Mesenchymal stem cell (in vitro differentiated cells and primary cell): ENCODE results near the gene NSUN7.

Experiments
- DNase-seq: peaks from one replicate; pipeline ENCODE4 v3.0.0-alpha.2; 2013
- H2AFZ ChIP-seq: one replicate; pipeline ENCODE4 v1.6.1; 2013; ENCODE audit warnings: low read depth, mild to moderate bottlenecking, control low read depth, inconsistent platforms, low read length, moderate library complexity
- H2AK5ac ChIP-seq: 2 replicates; pipeline ENCODE4 v1.6.1; 2013; ENCODE audit warnings: low read length, moderate library complexity, mild to moderate bottlenecking, inconsistent platforms; ENCODE audit not compliant: severe bottlenecking
- H2BK120ac ChIP-seq: one replicate; pipeline ENCODE4 v1.6.1; 2013; ENCODE audit warnings: low read depth, mild to moderate bottlenecking, inconsistent platforms, low read length, moderate library complexity
- H2BK12ac ChIP-seq, 2 experiments: one replicate each; pipeline ENCODE4 v1.6.1; 2013; ENCODE audit warnings: inconsistent platforms in 2 of 2, low read length in 2 of 2, mild to moderate bottlenecking in 2 of 2, moderate library complexity in 2 of 2, control low read depth in 1 of 2
- H2BK15ac ChIP-seq: one replicate; pipeline ENCODE4 v1.6.1; 2013; ENCODE audit warnings: mild to moderate bottlenecking, low read depth, inconsistent platforms; ENCODE audit not compliant: poor library complexity, severe bottlenecking
- H2BK5ac ChIP-seq: 2 replicates; pipeline ENCODE4 v1.6.1; 2013; ENCODE audit warnings: low read depth, mild to moderate bottlenecking, low read length, control low read depth, inconsistent platforms; ENCODE audit not compliant: poor library complexity, severe bottlenecking
- H3K14ac ChIP-seq, 2 experiments: one replicate each; pipeline ENCODE4 v1.6.1; 2013; ENCODE audit warnings: inconsistent platforms in 2 of 2, low read length in 2 of 2, control low read depth in 1 of 2, mild to moderate bottlenecking in 1 of 2, moderate library complexity in 1 of 2
- H3K18ac ChIP-seq, 2 experiments: one replicate each; pipeline ENCODE4 v1.6.1; 2013; ENCODE audit warnings: inconsistent platforms in 2 of 2, low read length in 2 of 2, control low read depth in 1 of 2, low read depth in 1 of 2, mild to moderate bottlenecking in 1 of 2
- H3K23ac ChIP-seq, 2 experiments: one replicate each; pipeline ENCODE4 v1.6.1; 2013; ENCODE audit warnings: inconsistent platforms in 2 of 2, low read length in 2 of 2, mild to moderate bottlenecking in 2 of 2, moderate library complexity in 2 of 2, control low read depth in 1 of 2
- H3K27ac ChIP-seq: 2 replicates; pipeline ENCODE4 v1.5.1; 2013; ENCODE audit warnings: mild to moderate bottlenecking, moderate library complexity, low read length, control low read depth, inconsistent platforms; ENCODE audit not compliant: poor library complexity, severe bottlenecking
- H3K27me3 ChIP-seq, 2 experiments: 2 replicates each; pipeline versions ENCODE4 v1.6.1 to v1.7.0; 2013; ENCODE audit warnings: low read length in 2 of 2, mild to moderate bottlenecking in 2 of 2, moderate library complexity in 2 of 2, control low read depth in 1 of 2, inconsistent platforms in 1 of 2; ENCODE audit not compliant: control insufficient read depth in 1 of 2, insufficient read depth in 1 of 2
- H3K36me3 ChIP-seq, 2 experiments: 2 replicates each; pipeline versions ENCODE4 v1.6.1 to v1.7.0; 2013; ENCODE audit warnings: low read length in 2 of 2, control low read depth in 1 of 2, inconsistent platforms in 1 of 2, low read depth in 1 of 2, mild to moderate bottlenecking in 1 of 2; ENCODE audit not compliant: insufficient read depth in 2 of 2, control insufficient read depth in 1 of 2
- H3K4ac ChIP-seq, 2 experiments: one replicate each; pipeline ENCODE4 v1.6.1; 2013; ENCODE audit warnings: inconsistent platforms in 2 of 2, low read length in 2 of 2, mild to moderate bottlenecking in 2 of 2, moderate library complexity in 2 of 2, control low read depth in 1 of 2, low read depth in 1 of 2
- H3K4me1 ChIP-seq: 2 replicates; pipeline ENCODE4 v1.6.1; 2013; ENCODE audit warnings: low read depth, low read length, control low read depth; ENCODE audit not compliant: control insufficient read depth, insufficient read depth
- H3K4me2 ChIP-seq: 2 replicates; pipeline ENCODE4 v1.6.1; 2013; ENCODE audit warnings: low read length, mild to moderate bottlenecking, inconsistent platforms; ENCODE audit not compliant: poor library complexity, severe bottlenecking
- H3K4me3 ChIP-seq, 2 experiments: 2 replicates each; pipeline versions ENCODE4 v1.5.1 to v1.7.0; 2013; ENCODE audit warnings: low read length in 2 of 2, mild to moderate bottlenecking in 2 of 2, control low read depth in 1 of 2, low read depth in 1 of 2; ENCODE audit not compliant: insufficient read depth in 1 of 2
- H3K79me1 ChIP-seq: replicated peaks from 2 replicates; pipeline ENCODE4 v1.6.1; 2013; ENCODE audit warnings: mild to moderate bottlenecking, control low read depth, low read length, inconsistent platforms; ENCODE audit not compliant: poor library complexity, severe bottlenecking
- H3K9ac ChIP-seq: 2 replicates; pipeline ENCODE4 v1.7.0; 2013; ENCODE audit warnings: mild to moderate bottlenecking, low read length, moderate library complexity
- H3K9me3 ChIP-seq: 2 replicates; pipeline ENCODE4 v1.7.0; 2013; ENCODE audit warnings: mild to moderate bottlenecking, low read length; ENCODE audit not compliant: control insufficient read depth
- H4K8ac ChIP-seq: one replicate; pipeline ENCODE4 v1.6.1; 2013; ENCODE audit warnings: inconsistent platforms, mild to moderate bottlenecking, low read length, moderate library complexity
- H4K91ac ChIP-seq: one replicate; pipeline ENCODE4 v1.6.1; 2013; ENCODE audit warnings: mild to moderate bottlenecking, low read length, inconsistent platforms
- WGBS: methylation state at CpG from one replicate; pipeline ENCODE4 v1.1.7; 2013; ENCODE audit warnings: mixed read lengths; 5-methylcytosine and 5-hydroxymethylcytosine counted together

NSUN7 gene

GRCh38 chr4:40789031-40789430 lies 39.3 kb downstream of the NSUN7 start:
- no CpG with 5 or more reads among the region's 1 CpG for WGBS
- H3K79me1 ChIP-seq: no peaks in the 10 kb centered on the region
- no peaks in the 10 kb centered on the region for H3K9me3 ChIP-seq
- H3K18ac ChIP-seq: no peak overlapping the region
- peaks cover 0 to 11% of the 10 kb centered on the region in 2 experiments for H3K27me3 ChIP-seq
- H3K14ac ChIP-seq: no peak overlapping the region
- H3K9ac ChIP-seq: no peak overlapping the region
- no peaks in the 10 kb centered on the region for H3K4me1 ChIP-seq
- H4K8ac ChIP-seq: no peak overlapping the region
- H2BK5ac ChIP-seq: no peak overlapping the region
- no peak overlapping the region for H3K23ac ChIP-seq
- H3K27ac ChIP-seq: no peak overlapping the region
- no peak for DNase-seq
- H2AFZ ChIP-seq: no peak overlapping the region
- H3K4me3 ChIP-seq: no peak overlapping the region
- H4K91ac ChIP-seq: no peak overlapping the region
- H2BK12ac ChIP-seq: no peak overlapping the region
- no peak overlapping the region for H2BK120ac ChIP-seq
- H2BK15ac ChIP-seq: no peak overlapping the region
- no peaks in the 10 kb centered on the region for H3K36me3 ChIP-seq
- no peak overlapping the region for H3K4ac ChIP-seq
- H3K4me2 ChIP-seq: no peak overlapping the region
- no peak overlapping the region for H2AK5ac ChIP-seq

GRCh38 chr4:40789771-40790170 lies 40.0 kb downstream of the NSUN7 start:
- H3K4ac ChIP-seq: no peak overlapping the region
- no peak overlapping the region for H3K27ac ChIP-seq
- no peak overlapping the region for H3K4me3 ChIP-seq
- H3K4me2 ChIP-seq: no peak overlapping the region
- H3K9me3 ChIP-seq: no peaks in the 10 kb centered on the region
- H3K18ac ChIP-seq: no peak overlapping the region
- no peaks in the 10 kb centered on the region for H3K36me3 ChIP-seq
- H3K9ac ChIP-seq: no peak overlapping the region
- no peak overlapping the region for H2AFZ ChIP-seq
- no peak overlapping the region for H4K91ac ChIP-seq
- peaks cover 0 to 11% of the 10 kb centered on the region in 2 experiments for H3K27me3 ChIP-seq
- H3K79me1 ChIP-seq: no peaks in the 10 kb centered on the region
- H2AK5ac ChIP-seq: no peak overlapping the region
- H3K14ac ChIP-seq: no peak overlapping the region
- H3K23ac ChIP-seq: no peak overlapping the region
- H4K8ac ChIP-seq: no peak overlapping the region
- no peak overlapping the region for H2BK15ac ChIP-seq
- no peaks in the 10 kb centered on the region for H3K4me1 ChIP-seq
- no peak for DNase-seq
- no peak overlapping the region for H2BK5ac ChIP-seq
- H2BK12ac ChIP-seq: no peak overlapping the region
- WGBS: 100% methylated on average over 2 of the region's 3 CpGs
- no peak overlapping the region for H2BK120ac ChIP-seq

GRCh38 chr4:40800064-40800463 lies 50.3 kb downstream of the NSUN7 start:
- no peak overlapping the region for H2AFZ ChIP-seq
- WGBS: 89% methylated on average over 3 of the region's 3 CpGs
- H3K79me1 ChIP-seq: no peaks in the 10 kb centered on the region

GRCh38 chr4:40804598-40804997 lies 54.8 kb downstream of the NSUN7 start:
- DNase-seq: no peak
- Histone ChIP-seq H4K91ac (no peak overlapping the region), H3K14ac (no peak overlapping the region), H3K79me1 (no peaks in the 10 kb centered on the region), H3K9me3 (no peaks in the 10 kb centered on the region), H3K4ac (no peak overlapping the region), H2BK120ac (no peak overlapping the region), H2BK12ac (no peak overlapping the region), H3K4me3 (no peak overlapping the region), H3K4me2 (no peak overlapping the region), H3K18ac (no peak overlapping the region), H3K27me3 (no peaks in the 10 kb centered on the region), H2AK5ac (no peak overlapping the region), H3K4me1 (no peaks in the 10 kb centered on the region), H3K27ac (no peak overlapping the region), H3K9ac (no peak overlapping the region), H2AFZ (no peak overlapping the region), H3K23ac (no peak overlapping the region), H4K8ac (no peak overlapping the region), H2BK15ac (no peak overlapping the region), H3K36me3 (no peaks in the 10 kb centered on the region), H2BK5ac (no peak overlapping the region)
- 94% methylated on average over 2 of the region's 2 CpGs for WGBS

More at GRCh38 chr4:40800064-40800463, 50.3 kb downstream of the NSUN7 start:
- Histone ChIP-seq H3K14ac (no peak overlapping the region), H3K4me3 (no peak overlapping the region), H3K23ac (no peak overlapping the region), H2AK5ac (no peak overlapping the region), H3K27me3 (no peaks in the 10 kb centered on the region), H3K27ac (no peak overlapping the region), H4K8ac (no peak overlapping the region), H3K9ac (no peak overlapping the region), H3K18ac (no peak overlapping the region), H2BK120ac (no peak overlapping the region), H2BK15ac (no peak overlapping the region), H2BK5ac (no peak overlapping the region), H3K4ac (no peak overlapping the region), H3K36me3 (no peaks in the 10 kb centered on the region), H4K91ac (no peak overlapping the region), H3K4me1 (no peaks in the 10 kb centered on the region), H3K9me3 (no peaks in the 10 kb centered on the region), H2BK12ac (no peak overlapping the region), H3K4me2 (no peak overlapping the region)
- no peak for DNase-seq
